GM18498 (cell line): ENCODE measurements around the gene NLRP6.
"Not testable (repeated sequence)": the region's sequence is repeated elsewhere in the genome, so short reads cannot be mapped to it uniquely, and the experiment has no call there.

ENCODE experiments used
- ATAC-seq: cut with Tn5 transposase; IDR thresholded peaks from one replicate; pipeline ENCODE4 v1.9.1; 2021; ENCODE audit warnings: mild to moderate bottlenecking, moderate library complexity; ENCODE audit not compliant: unreplicated experiment

Gene NLRP6

DNA sequence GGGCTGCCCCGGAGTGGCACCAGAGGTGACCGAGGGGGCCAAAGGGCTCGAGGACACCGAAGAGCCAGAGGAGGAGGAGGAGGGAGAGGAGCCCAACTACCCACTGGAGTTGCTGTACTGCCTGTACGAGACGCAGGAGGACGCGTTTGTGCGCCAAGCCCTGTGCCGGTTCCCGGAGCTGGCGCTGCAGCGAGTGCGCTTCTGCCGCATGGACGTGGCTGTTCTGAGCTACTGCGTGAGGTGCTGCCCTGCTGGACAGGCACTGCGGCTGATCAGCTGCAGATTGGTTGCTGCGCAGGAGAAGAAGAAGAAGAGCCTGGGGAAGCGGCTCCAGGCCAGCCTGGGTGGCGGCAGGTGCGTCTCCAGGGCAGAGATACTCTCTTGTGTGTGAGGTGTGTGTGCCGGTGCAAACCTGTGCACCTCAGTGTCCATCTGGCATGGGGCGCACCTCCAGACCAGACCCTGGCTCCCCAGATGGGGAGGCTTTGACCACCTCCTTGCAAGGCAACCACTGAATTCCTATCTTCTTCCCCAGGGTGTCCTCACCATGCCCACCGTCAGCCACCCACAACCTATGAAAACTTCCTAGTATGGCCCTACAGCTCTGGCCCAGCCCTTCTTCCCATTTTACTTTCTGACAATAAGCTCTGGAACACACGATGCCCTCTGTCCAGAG, 3.4 kb downstream of the NLRP6 start:
- ATAC-seq = no peak

DNA sequence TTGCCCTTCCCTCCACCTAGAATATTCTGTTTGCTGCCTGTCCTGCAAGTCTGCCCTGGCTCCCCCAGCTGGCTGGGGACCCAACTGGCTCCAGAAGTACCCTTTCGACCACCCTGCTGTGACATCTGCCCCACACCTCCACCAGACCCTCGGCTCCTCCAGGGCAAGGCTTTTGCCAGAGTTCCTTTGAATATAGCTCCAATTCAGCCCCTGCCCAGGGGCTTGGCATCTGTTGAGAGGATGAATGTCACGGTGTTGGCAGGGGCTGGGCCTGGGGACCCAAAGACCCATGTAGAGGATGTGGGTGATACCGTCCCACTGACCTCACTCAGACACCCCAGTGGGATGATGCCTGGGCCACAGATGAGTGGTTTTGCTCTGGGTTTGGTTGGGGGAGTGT, 4.0 kb downstream of the NLRP6 start:
- ATAC-seq = no peak

GRCh38 chr11:282630-283360, 4.6 kb downstream of the NLRP6 start:
- no peak for ATAC-seq

DNA sequence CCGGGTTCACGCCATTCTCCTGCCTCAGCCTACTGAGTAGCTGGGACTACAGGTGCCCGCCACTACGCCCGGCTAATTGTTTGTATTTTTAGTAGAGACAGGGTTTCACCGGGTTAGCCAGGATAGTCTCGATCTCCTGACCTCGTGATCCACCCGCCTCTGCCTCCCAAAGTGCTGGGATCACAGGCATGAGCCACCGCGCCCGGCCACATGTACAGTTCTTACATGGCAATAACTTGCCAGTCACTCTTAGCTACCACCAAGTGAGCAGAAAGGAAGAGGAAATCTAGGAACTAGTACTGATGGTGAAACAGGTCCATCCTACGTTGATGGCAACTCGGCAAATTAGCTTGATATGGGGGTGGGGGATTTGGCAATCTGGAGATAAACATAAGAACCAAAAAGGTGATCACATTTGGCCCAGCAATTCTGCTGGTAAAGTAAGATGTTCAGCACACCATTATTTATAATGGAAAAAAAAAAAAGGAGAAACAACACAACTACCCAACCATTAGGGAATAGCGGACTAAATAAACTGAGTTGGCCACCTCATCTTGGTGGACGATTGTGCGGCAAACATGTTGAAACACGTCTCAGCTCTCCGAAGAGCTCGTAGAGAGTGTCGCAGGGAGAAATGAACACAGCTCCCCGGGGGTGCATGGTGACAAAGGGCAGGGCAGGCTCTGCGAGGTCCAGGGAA, 5.3 kb downstream of the NLRP6 start:
- no peak for ATAC-seq

- no peak for ATAC-seq
Observed at GRCh38 chr11:284105-285020, 6.2 kb downstream of the NLRP6 start.

DNA sequence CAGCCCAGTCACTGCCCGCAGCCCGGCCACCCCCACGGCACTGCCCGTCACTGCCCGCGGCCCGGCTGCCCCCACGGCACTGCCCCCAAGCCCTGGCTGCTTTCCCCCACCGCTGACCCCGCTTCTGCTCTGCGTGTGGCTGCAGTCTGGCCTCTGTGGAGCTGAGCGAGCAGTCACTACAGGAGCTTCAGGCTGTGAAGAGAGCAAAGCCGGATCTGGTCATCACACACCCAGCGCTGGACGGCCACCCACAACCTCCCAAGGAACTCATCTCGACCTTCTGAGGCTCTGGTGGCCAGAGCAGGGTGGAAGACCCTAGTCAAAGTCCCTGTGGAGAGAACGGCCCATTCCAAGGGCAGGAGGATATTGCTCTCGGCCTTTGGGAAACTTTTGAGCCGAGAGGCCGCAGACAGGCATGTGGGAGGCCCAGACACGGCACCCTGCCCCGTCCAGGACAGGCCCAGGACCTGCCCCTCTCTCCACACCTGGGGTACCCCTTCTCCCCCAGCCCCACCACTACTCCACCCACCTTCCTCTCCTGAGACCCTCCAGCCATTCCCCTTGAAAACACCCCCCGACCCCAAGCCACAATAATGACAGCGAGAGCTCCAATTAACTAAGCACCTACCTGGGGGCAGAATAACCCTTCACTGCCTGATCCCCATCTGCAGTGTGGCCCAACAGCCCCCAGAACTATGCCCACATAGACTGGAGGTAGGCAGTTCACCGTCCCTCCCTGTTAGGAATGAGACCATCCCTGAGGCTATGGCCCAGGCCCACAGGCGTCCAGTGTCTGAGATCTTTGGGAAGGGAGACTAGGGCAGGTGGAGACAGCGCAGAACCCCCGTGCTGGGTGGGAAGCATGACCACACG, 7.0 kb downstream of the NLRP6 start:
- no peak for ATAC-seq

DNA sequence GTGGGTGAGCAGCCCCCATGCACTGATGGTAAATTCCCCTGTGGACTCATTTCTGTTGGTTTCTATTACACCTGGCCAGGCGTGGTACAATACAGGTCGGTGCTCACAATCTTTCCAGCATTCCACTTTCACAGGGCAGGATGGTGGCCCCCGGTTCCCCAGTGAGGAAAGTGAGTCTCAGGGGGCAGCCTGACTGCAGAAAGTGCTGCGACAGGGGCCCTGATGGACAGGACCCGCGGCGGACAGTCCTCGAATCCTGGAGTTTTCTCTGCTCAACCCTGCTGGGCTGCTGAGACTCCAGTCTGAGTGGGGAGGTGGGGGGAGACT, 7.7 kb downstream of the NLRP6 start:
- no peak for ATAC-seq

- ATAC-seq = not testable (repeated sequence)
Observed at GRCh38 chr11:286977-287820, 9.0 kb downstream of the NLRP6 start.

- peak; percentile 8 for ATAC-seq
Observed at GRCh38 chr11:287821-288477, 9.7 kb downstream of the NLRP6 start.

GRCh38 chr11:288478-289397, 10.5 kb downstream of the NLRP6 start, which contains the start of gene PGGHG:
Gene PGGHG (plus strand): TSS chr11:289126. CDS start chr11:289817, 691 bp downstream.
- peak; percentile 65 for ATAC-seq

DNA sequence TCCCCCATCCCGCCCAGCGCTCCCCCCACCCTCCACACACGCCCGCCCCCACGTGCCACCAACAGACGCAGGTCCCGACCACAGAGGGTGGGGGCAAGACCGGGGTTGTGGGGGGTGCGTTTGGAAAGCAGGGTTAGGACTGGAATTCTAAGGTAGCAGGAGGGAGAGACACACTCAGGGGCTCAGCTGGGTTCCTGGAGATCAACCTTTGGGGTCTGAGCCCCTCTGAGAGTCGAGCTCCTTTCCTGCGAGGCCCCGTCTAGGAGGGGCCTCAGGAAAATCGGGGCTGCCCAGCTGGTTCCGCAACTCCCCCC, 11.1 kb downstream of the NLRP6 start:
- no peak for ATAC-seq

GRCh38 chr11:289712-290620, 11.8 kb downstream of the NLRP6 start:
- no peak for ATAC-seq

GRCh38 chr11:290621-291231, 12.5 kb downstream of the NLRP6 start:
- ATAC-seq = no peak

- no peak for ATAC-seq
Observed at GRCh38 chr11:291281-292210, 13.3 kb downstream of the NLRP6 start.
